HL-60 (cell line): Measurements from ENCODE around the gene PDCL3.

Experiments used
- GABPA ChIP-seq: IDR thresholded peaks from 2 replicates; pipeline ENCODE4 v1.6.1; 2012; ENCODE audit warnings: low read depth
- POLR2AphosphoS5 ChIP-seq: IDR thresholded peaks from 2 replicates; pipeline ENCODE4 v1.6.1; 2012; ENCODE audit warnings: low read depth
- TF ChIP-seq, protein P1 (sequence below): IDR thresholded peaks from one replicate; pipeline ENCODE4 v1.5.1; 2011; ENCODE audit warnings: low read length, control low read depth, inconsistent platforms; ENCODE audit not compliant: insufficient read depth
- TF ChIP-seq, protein P2 (sequence below): IDR thresholded peaks from 2 replicates; pipeline ENCODE4 v1.6.1; 2012; ENCODE audit warnings: low read depth; ENCODE audit not compliant: insufficient replicate concordance

DNA sequence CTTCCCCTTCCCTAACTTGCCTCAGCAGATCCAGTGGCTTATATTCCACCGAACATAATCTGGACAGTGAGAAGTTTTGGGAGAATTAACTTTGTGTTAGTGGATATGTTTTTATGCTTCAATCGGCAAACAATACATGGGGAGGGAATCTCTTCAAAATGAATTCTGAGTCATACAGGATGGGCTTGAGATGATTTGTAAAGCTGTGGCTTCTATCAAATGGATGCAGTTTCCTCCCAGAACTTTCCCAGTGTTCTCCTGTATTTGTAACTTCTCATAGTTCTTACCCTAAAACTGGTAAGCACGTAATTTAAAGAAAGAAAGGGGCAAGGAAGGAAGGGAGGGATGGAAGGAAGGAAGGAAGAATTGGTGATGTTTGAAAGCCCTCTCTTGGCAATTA, 36.8 kb downstream of the PDCL3 start:
- TF ChIP-seq, protein P1, sequence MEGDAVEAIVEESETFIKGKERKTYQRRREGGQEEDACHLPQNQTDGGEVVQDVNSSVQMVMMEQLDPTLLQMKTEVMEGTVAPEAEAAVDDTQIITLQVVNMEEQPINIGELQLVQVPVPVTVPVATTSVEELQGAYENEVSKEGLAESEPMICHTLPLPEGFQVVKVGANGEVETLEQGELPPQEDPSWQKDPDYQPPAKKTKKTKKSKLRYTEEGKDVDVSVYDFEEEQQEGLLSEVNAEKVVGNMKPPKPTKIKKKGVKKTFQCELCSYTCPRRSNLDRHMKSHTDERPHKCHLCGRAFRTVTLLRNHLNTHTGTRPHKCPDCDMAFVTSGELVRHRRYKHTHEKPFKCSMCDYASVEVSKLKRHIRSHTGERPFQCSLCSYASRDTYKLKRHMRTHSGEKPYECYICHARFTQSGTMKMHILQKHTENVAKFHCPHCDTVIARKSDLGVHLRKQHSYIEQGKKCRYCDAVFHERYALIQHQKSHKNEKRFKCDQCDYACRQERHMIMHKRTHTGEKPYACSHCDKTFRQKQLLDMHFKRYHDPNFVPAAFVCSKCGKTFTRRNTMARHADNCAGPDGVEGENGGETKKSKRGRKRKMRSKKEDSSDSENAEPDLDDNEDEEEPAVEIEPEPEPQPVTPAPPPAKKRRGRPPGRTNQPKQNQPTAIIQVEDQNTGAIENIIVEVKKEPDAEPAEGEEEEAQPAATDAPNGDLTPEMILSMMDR, result no peak
- TF ChIP-seq, protein P2, sequence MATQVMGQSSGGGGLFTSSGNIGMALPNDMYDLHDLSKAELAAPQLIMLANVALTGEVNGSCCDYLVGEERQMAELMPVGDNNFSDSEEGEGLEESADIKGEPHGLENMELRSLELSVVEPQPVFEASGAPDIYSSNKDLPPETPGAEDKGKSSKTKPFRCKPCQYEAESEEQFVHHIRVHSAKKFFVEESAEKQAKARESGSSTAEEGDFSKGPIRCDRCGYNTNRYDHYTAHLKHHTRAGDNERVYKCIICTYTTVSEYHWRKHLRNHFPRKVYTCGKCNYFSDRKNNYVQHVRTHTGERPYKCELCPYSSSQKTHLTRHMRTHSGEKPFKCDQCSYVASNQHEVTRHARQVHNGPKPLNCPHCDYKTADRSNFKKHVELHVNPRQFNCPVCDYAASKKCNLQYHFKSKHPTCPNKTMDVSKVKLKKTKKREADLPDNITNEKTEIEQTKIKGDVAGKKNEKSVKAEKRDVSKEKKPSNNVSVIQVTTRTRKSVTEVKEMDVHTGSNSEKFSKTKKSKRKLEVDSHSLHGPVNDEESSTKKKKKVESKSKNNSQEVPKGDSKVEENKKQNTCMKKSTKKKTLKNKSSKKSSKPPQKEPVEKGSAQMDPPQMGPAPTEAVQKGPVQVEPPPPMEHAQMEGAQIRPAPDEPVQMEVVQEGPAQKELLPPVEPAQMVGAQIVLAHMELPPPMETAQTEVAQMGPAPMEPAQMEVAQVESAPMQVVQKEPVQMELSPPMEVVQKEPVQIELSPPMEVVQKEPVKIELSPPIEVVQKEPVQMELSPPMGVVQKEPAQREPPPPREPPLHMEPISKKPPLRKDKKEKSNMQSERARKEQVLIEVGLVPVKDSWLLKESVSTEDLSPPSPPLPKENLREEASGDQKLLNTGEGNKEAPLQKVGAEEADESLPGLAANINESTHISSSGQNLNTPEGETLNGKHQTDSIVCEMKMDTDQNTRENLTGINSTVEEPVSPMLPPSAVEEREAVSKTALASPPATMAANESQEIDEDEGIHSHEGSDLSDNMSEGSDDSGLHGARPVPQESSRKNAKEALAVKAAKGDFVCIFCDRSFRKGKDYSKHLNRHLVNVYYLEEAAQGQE, result no peak
- TF ChIP-seq GABPA (no peak), POLR2AphosphoS5 (no peak)
